Fibroblast of skin of left biceps (primary cell): Measurements from ENCODE around the gene RETREG1.
A peak's percentile ranks its signal among the peaks of the same experiment; 100 is the strongest.
"Not testable (repeated sequence)": the region's sequence is repeated elsewhere in the genome, so short reads cannot be mapped to it uniquely, and the experiment has no call there.

Source experiments
- DNase-seq, 2 experiments: peaks; one replicate each; pipeline ENCODE4 v3.0.0-alpha.2; 2013; ENCODE audit warnings: low read depth in 2 of 2

RETREG1 gene

DNA sequence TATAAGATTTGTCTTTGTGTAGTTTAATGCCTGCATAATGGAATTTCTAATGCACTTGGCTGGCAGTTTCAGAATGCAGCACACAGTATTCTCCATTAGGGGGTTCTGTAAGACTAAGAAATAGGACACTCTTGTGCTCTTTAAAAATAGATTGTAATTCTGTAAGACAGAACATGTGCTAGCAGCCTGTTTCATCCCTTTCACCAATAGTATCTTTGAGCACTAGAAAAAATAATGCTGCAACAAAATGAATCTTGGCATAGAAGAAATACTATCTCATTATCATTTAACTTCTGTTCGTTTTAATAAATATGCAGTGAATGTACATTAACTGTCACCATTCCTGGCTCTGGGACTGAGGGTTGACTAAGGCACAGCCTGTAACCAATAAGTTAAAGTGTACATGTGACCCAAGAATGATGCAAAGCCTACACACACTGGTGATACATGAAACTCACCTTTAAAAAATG lies 127.4 kb downstream of the RETREG1 start:
- no peak for DNase-seq

DNA sequence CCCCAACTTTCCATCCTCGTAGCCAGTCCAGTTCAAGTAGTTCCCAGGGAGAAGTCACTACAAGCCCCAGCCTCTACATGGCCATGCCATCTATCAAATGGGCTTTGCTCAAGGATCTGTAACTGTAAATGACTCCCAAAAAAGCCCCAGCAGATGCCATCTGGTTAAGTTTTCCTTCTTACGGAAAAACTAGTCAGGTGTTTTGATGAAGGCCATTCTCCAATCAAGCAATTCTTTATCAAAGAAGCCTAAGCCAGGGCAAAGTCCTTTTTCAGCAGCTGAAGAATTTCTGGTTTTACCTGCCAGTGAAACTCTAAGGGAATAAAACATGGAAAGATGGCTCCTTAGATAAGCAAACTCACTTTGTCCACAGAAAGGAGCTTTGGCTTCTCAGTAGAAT lies 129.3 kb downstream of the RETREG1 start:
- no peak for DNase-seq

DNA sequence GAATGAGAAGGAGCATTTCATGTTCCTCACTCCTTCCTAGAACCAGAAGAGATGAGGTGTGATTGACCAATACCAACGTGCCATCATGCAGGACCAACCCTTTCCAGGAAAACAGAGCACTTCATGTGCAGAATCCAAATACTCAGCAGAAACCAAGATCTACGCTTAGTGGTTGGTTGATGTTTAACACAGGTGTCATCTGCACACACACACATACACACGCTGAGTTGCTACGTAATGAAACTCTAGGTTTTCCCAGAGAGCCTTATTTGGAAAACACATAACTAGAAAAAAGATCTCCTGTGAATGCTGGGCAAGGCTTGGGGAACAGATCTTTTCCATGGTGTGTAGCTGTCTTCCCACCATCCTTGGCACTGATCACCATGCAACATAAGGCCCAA lies 130.1 kb downstream of the RETREG1 start:
- no peak for DNase-seq

DNA sequence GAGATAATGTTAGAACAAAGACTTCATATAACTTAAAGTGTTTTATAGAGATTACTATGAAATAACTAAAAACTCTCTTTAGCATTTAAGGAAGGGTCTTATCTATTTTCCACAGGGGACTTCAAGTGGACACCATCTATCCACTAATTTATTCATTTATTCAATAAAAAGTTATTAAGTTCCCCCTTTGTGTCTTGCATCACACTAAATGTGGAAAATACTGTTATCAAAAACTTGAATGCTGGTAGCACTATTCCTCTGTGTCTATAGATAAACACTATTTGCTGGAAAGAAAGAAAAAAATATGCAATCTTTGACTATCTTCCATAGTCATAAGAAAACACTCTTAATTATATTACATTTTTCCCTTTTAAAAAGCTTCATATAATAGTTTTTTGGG lies 131.1 kb downstream of the RETREG1 start:
- no peak for DNase-seq

DNA sequence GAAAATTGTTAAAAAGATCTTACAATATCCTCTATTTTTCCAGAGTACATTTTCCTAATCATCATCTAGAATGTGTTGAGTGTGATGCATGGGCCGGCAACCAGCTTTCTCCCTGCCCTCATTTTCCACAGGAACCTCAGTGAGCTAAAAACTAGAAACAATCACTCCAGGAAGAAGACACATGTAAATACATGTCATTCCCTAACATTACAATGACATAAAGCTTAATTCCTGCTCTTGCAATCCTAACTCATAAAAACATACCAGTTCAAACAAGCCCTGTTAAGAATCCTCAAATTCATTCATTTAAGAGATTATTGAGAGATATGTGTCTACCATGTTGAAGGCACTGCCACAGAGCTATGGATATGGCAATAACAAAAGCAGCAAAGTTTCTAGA lies 132.7 kb downstream of the RETREG1 start:
- DNase-seq, result no peak

DNA sequence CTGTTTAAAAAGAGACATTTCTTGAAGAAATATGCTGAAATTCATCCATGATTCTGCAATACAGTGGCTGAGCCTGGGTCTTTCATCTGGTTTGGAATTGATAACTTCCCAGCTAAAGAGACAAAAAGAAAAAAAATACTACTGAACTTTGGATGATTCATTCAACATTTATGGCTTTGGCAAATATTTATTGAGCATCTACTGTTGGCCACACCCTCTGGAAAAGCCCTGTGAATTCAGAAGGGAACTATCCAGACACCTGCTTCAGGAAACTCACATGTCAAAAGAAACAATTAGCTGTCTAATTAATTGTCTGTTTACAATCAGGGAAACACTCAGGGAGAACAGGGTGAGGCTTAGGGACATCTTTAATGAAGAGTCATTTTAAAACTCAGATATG lies 133.4 kb downstream of the RETREG1 start:
- no peak for DNase-seq

DNA sequence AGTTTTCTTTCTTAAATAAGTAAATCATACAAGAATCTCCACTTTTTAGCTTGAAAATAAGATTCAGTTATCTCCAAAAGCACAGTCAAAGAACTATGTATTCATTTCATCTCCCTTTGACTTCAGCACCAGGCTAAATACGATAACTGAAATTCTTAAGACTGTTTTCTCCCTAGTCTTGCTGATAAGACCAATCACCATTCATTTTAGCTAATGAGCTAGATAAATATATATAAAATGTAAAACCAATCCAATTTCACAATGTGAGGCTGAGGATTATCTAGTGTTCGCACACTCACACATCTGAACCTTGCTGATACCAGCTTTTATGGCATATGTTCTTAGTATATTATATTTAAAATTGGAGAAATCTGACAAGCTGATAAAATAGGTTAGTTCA lies 133.9 kb downstream of the RETREG1 start:
- no peak for DNase-seq

DNA sequence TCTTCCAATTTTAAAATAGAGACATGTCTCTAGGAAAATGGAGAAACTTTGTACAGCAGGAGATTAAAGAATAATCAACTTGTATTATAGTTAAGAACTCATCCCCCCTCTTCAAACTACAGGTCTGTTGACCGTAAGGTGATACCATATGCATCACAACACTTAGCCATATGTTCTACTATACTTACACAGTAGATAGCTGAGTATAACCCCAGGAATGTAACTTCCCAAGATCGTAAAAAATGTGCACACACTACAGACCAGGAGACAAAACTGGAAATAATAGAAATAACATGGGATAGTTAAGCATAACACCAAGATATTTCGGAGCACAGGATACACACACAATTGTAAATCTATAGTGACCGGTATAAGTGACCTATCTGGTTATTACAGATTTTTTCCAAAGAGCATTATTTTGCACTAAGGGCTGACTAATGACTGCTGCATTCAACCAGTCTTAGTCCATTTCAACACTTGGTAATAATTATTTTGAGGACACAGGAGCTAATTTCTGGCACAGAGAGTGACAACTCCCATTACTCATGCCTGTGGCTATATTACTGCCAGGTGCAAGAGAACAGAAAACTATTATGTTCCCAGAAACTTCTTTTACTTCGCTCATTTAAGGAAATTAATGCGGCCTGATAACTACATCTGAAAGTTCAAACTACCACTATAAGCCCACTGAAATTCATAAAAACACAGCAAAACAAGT lies 135.8 kb downstream of the RETREG1 start:
- DNase-seq, result peak in 1 of 2 experiments; percentile 28

DNA sequence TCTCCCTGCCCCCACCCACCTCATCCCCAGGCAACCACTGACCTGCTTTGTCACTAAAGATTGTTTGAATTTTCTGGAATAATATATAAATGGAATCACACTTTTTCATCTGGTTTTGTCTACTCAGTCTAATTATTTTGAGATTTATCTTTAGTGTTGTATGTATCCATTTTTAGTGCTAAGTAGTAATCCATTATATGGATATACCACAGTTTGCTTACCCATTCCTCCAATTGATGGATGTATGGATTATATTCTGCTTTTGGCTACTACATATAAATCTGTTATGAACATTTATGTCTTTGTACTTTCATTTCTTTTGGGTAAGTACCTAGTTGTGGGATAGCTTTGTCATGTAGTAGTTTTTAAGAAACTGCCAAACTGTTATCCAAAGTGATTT lies 136.7 kb downstream of the RETREG1 start:
- DNase-seq, result no peak

DNA sequence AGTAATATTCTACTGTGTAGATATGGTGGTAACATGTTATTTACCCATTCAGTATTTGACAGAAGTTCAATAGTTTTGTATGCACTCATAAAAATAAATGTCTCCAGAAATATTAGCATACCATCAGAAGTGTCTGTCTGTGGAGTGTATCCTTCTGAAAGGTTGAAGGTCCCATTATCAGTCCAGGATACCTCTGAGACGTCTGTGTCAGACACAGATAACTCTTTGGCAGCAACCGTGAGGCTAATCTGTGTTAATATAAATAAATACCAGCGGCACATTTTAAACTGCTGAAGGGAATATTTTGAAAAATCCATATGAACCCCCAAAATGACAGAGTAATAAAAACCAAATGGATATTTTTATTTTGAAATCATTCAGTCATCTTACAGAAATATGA lies 139.3 kb downstream of the RETREG1 start:
- DNase-seq, result no peak

DNA sequence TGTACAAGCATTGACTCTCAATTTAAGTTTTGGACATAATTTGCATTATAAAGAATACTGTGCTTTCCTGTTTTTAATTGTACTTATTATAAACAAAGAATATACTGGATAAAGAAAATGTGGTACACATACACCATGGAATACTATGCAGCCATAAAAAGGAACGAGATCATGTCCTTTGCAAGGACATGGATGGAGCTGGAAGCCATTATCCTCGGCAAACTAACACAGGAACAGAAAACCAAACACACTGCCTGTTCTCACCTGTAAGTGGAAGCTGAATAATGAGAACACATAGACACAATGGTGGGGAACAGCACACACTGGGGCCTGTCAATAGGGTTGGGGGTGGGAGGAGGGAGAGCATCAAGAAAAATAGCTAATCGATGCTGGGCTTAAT lies 140.4 kb downstream of the RETREG1 start:
- not testable (repeated sequence) for DNase-seq

DNA sequence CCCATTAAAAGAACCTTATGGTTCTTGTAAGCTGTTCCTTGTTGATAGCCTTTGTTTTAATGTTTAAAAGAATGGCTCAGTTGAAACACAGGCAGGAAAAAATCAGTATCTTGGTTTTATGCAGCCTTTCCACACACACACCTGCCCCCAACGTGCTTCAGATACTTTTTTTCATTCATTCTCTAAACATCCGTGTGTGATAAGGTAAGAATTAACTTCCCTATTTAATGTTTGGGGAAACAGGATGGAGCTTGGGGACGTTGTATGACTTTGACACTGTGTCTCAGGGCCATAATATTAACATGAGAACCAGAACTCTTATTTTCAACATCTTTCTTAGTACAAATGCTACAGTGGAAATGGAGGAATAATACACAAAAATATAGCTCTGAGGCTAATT lies 145.4 kb downstream of the RETREG1 start:
- no peak for DNase-seq

DNA sequence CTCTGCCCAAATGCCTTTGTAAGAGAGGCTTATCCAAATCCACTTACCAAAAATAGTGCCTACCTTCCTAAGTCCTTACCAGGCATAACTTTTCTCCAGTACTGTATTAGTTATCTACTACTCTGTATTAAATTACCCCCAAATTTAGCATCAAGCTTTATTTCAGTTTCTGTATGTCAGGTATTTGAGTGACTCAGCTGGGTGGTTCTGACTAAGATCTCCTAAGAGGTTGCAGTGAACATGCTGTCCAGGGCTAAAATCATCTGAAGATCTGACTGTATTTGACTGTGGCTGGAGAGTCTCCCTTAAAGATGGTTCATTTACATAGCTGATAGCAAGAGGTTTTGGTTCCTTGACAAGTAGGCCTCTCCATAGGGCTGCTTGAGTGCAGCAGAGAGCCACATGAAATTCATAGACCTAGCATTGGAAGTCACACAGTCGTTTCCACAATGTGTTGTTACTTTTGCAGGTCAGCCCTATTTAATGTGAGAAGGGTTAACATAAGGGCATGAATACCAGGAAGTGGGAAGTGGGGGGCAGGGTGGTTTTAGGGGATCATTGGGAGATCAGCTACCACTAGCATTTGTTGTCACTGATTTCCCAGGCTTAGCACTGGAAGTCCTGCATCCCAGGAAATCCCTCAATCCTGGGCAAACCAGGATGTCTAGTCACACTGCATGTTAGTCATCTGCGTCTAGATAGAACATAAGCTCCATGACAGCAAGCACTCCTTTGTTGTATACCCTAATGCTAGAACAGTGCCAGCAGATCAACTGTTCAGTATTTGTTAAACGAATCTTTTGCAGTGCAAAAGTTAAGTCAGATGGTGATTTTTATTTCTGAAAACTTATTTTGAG lies 149.2 kb downstream of the RETREG1 start:
- peak in 1 of 2 experiments; percentile 17 for DNase-seq

DNA sequence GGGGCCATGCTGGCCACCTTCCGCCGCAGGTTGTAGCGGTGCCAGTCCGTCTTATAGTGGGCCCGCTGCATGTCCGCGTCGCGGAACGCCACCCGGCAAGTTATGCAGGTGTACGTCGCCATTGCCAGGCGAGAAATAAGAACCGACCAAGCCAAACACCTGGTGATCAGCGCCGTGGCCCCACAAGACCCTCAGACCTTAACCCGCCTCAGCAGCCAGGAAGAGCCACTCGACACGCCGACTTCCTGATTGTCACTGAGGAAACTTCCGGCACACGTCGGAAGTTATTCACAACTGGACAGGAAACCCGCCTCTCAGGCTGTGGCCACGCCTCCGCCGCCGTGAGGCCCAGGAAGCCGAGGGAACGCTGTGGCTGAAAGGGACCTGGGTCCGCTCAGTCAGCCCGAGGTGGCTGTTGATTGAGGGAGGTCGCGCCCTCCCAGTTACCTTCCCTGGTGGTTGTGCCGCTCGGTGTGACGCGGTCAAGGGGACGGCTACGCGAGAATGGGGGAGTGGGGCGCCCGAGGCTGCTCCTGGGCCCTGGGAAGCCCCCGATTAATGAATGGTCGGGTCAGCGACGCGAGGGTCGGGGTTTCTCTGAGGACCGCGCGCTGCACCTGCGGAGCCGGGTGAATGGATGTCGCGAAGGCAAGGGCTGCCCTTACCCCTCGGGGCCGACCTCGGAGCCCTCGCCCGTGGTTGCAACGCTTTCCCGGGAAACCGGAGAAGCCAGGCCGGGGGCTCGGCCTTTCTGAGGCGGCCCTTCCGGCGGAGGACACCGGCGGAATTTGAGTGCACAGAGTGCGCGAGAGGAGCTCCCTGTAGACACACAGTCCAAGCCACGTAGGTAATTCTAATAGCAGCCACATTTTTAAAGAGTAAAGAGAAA lies 151.0 kb downstream of the RETREG1 start, which contains the start of gene ZNF622:
ZNF622 (minus strand) TSS at position 257 of the 889 bp plus-strand sequence; CDS start at position 122, 135 bp downstream.
- DNase-seq, result peak; percentile 58 to 63

DNA sequence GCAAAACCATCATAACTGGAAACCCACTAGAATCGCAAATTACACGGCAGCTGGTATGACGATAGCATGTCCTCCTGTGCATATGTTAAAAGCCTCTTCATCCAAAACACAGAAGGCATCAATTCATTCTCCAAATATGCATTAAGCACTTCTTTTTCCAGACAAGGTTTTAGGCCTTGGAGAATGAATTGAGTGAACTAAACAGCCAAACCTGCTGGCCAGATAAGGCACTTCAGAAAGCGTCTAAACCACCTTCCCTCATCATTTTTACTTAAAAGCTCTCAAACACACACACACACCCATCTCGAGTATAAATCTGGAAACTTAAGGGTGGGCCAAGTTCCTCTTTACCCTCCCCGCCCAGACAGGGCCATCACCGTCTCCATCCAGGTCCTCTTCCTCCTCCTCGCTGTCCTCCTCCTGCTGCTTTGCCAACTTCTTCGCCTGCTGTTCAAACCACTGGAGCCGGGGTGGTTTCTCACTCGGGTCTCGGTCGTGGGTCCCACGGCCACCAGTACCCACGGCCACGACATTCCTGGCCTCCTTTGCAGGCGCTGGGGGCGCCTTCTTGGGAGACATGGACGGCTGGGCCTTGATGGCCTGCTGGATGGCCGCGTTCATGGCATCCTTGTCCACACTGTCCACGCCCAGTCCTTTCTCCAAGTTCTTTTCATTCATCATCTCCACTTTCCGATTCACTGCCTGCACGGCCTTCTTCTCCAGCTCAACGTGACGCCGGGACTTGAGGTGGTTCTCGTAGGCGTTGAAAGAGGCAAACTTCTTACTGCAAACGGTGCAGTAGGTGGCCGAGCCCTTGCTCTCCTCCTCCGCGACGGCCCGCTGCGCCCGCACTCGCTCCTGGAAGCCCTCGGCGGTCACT lies 151.9 kb downstream of the RETREG1 start:
- no peak for DNase-seq

DNA sequence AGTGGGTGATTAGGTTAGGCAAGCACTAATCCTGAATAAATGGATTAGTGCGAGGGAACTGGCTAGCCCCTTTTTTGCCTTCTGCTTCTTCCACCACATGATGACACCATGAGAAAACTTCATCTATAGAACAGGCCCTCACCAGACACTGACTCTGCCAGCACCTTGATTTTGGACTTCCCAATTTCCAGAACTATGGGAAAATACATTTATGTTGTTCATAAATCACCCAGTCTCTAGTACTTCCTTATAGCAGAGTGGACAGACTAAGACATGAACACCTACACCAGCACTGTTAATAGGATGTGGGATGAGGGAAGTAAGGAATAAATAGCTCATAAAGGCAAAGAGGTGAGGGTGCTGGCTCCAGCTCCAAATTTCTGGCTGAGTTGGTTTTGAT lies 152.6 kb downstream of the RETREG1 start:
- DNase-seq, result no peak

DNA sequence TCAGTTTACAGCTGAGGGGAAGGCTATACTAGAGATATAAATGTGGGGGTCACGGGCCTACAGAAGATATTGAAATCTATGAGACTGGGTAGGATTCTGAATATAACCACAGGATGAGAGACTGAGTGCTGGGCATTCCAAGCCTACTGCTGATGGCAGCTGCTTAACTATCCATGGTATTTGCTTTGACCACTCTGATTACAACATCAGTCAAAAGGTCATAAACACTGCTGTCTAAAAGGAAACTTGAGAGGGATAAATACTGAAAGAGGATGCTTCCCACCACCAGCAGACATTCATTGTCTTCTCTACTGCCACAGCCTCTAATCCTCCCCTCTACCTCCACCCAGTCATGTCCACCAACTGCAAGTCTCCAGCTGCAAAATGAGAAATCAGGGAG lies 155.0 kb downstream of the RETREG1 start:
- peak; percentile 28 to 33 for DNase-seq

DNA sequence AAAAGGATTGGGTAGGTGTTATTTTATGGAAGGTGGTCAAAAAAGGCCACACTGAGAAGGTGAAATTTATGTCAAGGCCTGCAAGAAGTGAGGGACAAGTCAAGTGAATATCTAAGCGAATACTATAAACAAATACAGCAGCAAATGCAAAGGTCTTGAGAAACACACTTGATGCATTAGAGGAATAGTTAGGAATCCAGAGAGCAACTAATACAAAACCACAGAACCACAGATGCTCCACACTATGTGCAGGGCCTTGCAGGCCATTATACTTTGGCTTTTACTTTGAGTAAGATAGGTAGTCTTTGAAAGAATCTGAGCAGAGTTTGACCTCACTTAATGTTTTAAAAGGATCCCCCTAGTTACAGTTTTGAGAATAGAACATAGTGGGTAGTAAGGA lies 155.8 kb downstream of the RETREG1 start:
- no peak for DNase-seq

DNA sequence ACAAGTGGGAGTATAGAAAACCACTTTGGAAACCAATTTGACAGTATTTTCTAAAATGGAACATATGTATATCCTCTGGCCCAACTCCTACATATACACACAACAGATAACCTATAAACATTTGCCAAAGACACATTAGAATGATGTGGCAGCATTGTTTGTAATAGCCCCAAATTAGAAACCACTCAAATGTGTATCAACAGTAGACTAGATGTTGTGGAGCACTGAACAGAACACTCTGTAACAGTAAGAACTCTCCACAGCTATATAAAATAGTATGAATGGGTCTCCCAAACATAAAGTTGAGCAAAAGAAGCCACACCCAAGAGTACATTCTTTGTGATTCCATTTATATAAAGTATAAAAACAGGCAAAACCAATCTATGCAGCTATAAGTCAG lies 157.3 kb downstream of the RETREG1 start:
- DNase-seq, result no peak

DNA sequence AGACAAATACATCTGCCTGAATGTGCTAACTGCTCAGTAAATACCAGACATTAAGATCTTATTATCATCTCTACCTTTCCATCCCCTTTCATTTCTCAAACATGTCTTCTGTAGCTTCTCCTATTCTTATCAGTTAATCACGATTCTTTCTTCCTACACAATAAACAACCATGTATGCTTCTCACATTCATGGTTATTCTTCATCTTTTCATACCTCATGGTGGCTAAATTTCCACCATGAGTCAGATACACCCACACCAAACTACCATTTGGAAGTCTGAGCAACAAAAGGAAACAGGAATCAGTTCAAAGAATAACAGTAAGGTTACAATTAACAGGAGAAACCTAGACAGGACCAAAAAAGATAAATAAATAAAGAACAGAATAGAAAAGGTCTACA lies 158.9 kb downstream of the RETREG1 start:
- no peak for DNase-seq

DNA sequence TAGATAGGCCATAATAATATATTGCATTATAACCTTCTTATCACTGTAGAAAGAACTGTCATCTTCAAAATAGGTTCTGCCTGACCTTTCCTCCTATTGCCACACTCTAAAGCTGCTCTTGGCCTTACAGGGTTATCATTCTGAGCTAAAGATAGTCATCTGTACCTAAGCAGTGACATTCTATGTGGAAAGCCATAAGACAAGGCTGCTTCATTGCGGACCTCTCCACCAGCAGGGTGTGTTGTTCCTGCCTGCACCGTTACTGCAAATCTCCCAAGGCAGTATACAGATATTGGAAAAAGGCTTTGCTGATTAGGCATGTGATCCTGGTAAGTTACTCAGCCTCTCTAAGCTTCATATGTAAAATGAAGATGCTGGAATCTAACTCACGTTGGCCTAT lies 159.3 kb downstream of the RETREG1 start:
- no peak for DNase-seq
